ENCODE data around the gene CUEDC2.

Gene CUEDC2

DNA sequence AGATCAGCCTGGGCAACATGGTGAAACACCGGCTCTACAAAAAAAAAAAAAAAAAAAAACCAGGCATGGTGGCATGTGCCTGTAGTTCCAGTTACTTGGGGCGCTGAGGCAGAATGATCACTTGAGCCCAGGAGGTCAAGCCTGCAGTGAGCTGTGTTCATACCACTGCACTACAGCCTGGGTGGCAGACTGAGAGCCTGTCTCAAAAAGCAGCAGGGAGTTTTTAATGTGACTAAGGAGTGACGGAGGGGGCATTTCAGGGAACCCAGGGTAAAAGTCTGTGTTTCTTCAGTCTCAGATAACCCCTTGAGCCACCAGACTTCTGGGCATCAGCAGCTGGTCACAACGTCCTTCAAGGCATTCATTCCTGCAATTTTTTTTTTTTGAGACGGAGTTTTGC lies 21.1 kb upstream of the CUEDC2 start:
- no peak for DNase-seq

DNA sequence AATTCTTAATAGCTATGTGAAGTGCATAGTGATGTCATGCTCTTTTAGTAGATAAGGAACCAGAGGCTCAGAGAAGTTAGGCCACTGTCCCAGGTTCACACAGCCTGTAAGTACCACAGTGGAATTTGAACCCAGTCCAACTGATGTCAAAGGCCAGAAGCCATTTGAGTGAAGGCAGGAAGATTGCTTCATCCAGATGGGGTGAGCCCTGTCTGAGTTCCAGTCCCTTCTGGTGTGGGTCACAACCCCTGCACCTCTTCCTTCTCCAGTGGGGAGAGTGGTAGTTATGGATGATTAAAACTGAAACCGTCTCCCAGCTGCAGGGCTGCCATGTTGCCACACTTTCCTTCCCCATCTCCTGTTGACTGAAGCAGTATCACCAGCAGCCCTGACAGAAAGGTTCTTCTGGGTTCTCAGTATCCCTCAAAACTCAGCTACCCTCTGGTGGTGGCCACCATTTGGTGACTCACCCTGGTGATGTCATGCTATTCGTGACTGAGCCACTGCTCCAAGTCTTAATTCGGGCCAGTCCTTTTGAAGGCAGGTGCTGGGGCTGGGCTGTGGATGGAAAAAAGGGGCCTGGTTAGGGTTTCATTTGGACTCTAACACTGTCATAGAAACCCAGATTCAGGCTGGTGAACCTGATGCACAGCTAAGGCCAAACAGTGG lies 20.4 kb upstream of the CUEDC2 start:
- DNase-seq = peak; percentile 46 to 53

DNA sequence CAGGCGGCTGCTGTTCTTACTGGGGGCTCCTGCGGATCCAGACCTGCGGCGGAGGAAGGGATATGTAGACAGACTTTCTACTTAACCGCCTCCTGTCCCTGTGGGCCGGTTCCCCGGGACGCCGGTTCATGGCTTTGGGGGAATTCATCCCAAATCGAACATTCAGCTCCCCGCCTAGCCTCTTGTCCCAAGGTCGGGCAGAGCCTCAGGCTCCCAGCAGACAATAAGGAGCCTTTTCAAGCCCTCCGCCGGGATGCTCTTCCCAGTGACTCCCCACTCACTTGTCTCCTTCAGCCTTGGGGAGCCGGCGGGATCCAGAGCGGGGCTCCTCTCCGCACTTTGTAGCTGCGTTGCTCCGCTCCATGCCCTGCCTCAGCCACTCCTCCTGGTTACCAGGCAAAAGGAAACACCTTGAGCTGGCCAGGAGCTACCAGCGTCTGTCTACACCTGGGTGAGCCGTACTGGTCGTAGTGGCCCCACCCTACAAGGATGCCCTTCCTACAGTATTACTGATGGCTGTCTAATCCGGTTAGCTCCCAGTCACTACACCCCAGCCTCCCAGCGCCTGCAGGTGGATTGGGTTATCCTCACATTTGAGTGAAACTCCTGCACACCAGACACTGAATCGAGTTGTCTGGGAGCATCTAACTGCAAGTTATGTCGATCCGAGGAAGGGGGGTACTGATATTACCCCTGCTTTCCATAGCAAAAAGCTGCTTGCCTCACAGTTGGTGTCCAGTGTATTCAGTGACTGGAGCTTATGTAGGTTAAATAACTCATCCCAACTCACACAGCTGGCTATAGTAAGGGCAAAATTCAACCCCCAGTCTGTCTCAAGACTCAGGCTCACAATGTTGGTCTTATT lies 19.0 kb upstream of the CUEDC2 start, which contains the start of gene C10orf95:
Gene C10orf95, minus strand, starts transcription at position 439 of the 865 bp plus-strand sequence. CDS start 450 bp downstream, outside the sequence.
- DNase-seq = peak in 1 of 2 donors; percentile 3

- peak; percentile 78 to 84 for DNase-seq
Observed at GRCh38 chr10:102450374-102451104, 18.2 kb upstream of the CUEDC2 start.

DNA sequence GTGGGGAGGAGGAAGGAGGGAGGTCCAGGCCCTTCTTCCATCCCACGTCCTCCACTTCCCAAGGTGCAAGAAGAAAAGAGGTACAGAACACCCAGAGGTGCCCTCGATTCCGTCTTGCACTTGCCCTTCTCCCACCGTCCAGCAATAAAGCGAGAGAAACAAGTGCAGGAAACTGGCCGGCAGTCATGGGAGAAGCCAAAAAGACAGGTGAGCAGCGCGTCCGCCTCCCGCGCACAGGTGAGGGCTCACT lies 17.7 kb upstream of the CUEDC2 start:
- DNase-seq = no peak

GRCh38 chr10:102449321-102450123 lies 17.1 kb upstream of the CUEDC2 start:
- peak; percentile 87 to 88 for DNase-seq

DNA sequence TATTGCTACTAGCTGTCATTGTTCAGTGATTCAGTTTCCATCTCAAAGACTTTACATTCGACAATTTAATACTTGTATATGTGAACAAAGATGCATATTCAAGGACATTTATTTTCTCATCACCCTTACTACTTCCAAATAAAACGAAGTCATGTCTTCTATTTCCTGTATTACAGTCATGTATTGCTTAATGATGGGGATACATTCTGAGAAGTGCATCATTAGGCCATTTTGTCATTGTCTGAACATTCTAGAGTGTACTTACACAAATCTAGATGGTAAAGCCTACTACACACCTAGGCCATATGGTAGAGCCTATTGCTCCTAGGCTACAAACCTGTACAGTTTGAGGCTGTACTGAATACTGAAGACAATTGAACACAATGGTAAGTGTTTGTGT lies 12.5 kb upstream of the CUEDC2 start:
- no peak for DNase-seq

- DNase-seq = no peak
Observed at GRCh38 chr10:102438374-102438773, 6.0 kb upstream of the CUEDC2 start.

GRCh38 chr10:102437515-102437914 lies 5.1 kb upstream of the CUEDC2 start:
- no peak for DNase-seq

GRCh38 chr10:102436312-102436711 lies 3.9 kb upstream of the CUEDC2 start:
- no peak for DNase-seq

- peak; percentile 54 to 67 for DNase-seq
Observed at GRCh38 chr10:102435529-102436233, 3.3 kb upstream of the CUEDC2 start.

- no peak for DNase-seq
Observed at GRCh38 chr10:102435133-102435497, 2.7 kb upstream of the CUEDC2 start.

DNA sequence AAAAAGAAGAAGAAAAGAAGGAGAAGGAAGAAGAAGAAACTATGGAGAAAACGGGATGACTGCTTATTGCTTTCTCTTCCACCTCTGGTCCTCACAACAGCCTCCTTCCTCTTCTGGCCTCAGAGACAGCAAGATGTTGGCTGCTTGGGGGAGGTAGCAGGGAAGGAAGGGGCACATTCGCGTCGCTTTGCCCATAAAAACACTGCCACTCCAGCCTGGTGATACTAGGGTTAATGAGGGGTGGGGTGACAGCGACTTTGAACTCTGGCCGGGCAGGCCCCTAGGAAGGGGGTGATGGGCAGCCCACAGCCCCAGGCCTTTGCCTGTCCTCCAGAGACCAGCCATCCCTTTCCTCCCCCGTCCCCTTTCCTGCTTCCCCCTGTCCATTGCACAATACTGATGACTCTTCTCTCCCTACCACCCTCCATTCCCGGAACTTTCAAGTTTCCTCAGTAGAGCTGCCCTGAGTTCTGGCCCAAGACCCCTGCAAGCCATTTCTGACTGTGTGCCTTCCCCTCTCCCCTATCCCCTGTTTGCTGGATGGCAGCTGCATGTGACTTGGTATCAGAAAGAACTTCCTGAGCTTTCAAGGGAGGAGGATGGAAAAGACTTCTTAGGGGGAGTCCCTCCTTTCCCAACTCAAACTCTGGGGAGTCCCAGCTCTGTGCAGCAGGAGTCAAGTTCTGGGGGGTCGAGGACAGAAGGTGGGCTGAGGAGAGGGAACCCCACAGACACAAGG lies 2.2 kb upstream of the CUEDC2 start:
- DNase-seq = no peak

GRCh38 chr10:102433619-102434046 lies 1.3 kb upstream of the CUEDC2 start:
- no peak for DNase-seq

- DNase-seq = no peak
Observed at GRCh38 chr10:102431452-102432124, 786 bp downstream of the CUEDC2 start.

DNA sequence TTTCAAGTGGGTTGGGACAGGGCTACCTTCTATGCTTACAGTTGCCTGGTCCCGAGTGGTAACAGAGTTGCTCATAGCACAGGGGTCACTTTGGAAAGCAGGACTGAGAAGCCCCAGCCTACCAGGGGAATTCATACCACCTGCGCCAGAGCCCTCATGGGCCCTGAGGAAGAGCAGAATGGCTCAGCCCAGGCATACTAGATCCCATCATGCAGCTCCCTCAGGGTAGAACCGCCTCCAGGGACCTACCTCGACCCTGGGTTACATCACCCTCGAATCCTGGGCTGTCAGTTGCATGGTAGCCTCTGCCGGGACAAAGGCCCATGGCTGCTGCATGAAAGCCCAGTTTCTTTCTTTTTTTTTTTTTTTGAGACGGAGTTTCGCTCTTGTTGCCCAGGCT lies 2.9 kb downstream of the CUEDC2 start:
- no peak for DNase-seq

DNA sequence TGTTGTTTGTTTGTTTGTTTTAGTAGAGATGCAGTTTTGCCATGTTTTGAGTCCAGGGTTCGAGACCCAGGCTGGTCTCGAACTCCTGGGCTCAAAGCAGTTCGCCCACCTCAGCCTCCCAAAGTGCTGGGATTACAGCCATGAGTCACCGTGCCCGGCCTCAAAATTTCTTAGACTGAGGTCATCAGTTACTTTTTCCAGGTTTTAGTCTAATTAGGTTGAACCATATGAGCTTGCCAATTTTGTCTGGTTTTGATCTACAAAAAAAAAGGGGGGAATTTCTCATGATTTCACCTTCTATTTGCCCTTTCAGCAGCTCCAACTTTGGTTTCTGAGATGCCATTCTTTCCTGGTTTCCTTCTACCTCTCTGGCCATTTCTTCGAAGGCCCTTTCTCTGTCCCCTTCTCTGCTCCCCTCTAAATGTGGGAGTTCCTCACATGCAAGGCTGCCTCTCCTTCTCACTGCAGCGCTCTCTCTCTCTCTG lies 5.5 kb downstream of the CUEDC2 start:
- no peak for DNase-seq

- DNase-seq = no peak
Observed at GRCh38 chr10:102425444-102425843, 6.9 kb downstream of the CUEDC2 start.

- no peak for DNase-seq
Observed at GRCh38 chr10:102424916-102425315, 7.5 kb downstream of the CUEDC2 start.

DNA sequence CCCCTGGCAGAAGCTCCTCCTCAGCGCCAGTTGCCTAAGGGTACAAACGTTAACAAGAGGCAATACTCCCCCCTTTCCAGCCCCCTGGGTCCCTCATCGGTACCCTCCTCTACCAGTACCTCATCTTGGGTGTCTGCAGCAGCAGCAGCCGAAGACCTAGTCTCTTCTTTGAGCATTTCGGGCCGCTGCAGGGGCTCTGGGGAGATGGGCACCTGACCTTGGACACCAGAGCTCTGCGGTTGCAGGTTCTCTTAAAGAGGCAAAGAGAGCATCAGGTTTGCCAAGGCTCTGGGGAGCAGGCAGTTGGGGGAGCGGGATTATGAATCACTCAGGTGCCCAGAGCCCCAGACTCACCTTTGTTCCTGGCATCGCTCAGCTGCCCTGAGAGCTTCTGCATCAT lies 8.2 kb downstream of the CUEDC2 start:
- no peak for DNase-seq

All from activated CD4-positive, alpha-beta T cell treated with anti-CD3 and anti-CD28 coated beads for 4 hours (primary cell).